ENCODE measurements around the gene DCP1B.
"Not testable (repeated sequence)": the region's sequence is repeated elsewhere in the genome, so short reads cannot be mapped to it uniquely, and the experiment has no call there.

The DCP1B gene

GRCh38 chr12:1972856-1973317 is 31.4 kb downstream of the DCP1B start:
- DNase-seq = peak; percentile 15

- peak; percentile 78 for DNase-seq
Measured at GRCh38 chr12:1972260-1972659, 32.0 kb downstream of the DCP1B start.

GRCh38 chr12:1970331-1970900 is 33.8 kb downstream of the DCP1B start:
- DNase-seq = peak; percentile 31

GRCh38 chr12:1966561-1967226 is 37.6 kb downstream of the DCP1B start:
- no peak for DNase-seq

GRCh38 chr12:1965916-1966315 is 38.3 kb downstream of the DCP1B start:
- no peak for DNase-seq

GRCh38 chr12:1962051-1963020 is 41.9 kb downstream of the DCP1B start:
- no peak for DNase-seq

GRCh38 chr12:1956716-1957115 is 47.5 kb downstream of the DCP1B start:
- no peak for DNase-seq

GRCh38 chr12:1949771-1950470 is 54.3 kb downstream of the DCP1B start:
- DNase-seq = no peak

GRCh38 chr12:1948883-1949282 is 55.4 kb downstream of the DCP1B start:
- no peak for DNase-seq

- DNase-seq = peak; percentile 74
Measured at GRCh38 chr12:1947081-1947480, 57.2 kb downstream of the DCP1B start.

GRCh38 chr12:1946296-1946695 is 58.0 kb downstream of the DCP1B start:
- no peak for DNase-seq

GRCh38 chr12:1945502-1945901 is 58.8 kb downstream of the DCP1B start:
- not testable (repeated sequence) for DNase-seq

GRCh38 chr12:1939801-1940607 is 64.3 kb downstream of the DCP1B start:
- peak; percentile 69 for DNase-seq

- no peak for DNase-seq
Measured at GRCh38 chr12:1939331-1939730, 64.9 kb downstream of the DCP1B start.

GRCh38 chr12:1937481-1938224 is 66.6 kb downstream of the DCP1B start:
- no peak for DNase-seq

GRCh38 chr12:1936406-1937320 is 67.6 kb downstream of the DCP1B start:
- peak; percentile 48 for DNase-seq

GRCh38 chr12:1935700-1936378 is 68.4 kb downstream of the DCP1B start:
- no peak for DNase-seq

GRCh38 chr12:1935242-1935641 is 69.0 kb downstream of the DCP1B start:
- no peak for DNase-seq

GRCh38 chr12:1934831-1935230 is 69.4 kb downstream of the DCP1B start:
- DNase-seq = no peak

- DNase-seq = no peak
Measured at GRCh38 chr12:1934068-1934467, 70.2 kb downstream of the DCP1B start.
